Measurements from ENCODE around the gene WDR75.

- TF ChIP-seq ATF1 (CRISPR knock-in tag; IDR thresholded peaks at IDR 0.05) (no peak), ATF1 (tag; IDR thresholded peaks at IDR 0.05) (no peak), KAT2B (IDR thresholded peaks at IDR 0.05; ENCODE audit: low read depth, low read length) (no peak), ZNF175 (CRISPR knock-in tag; IDR thresholded peaks at IDR 0.05; ENCODE audit: low read depth) (no peak), TCF3 (CRISPR knock-in tag; IDR thresholded peaks at IDR 0.05) (no peak), MAZ (CRISPR knock-in tag; conservative IDR thresholded peaks at IDR 0.05 in 1 of 2, IDR thresholded peaks at IDR 0.05 in 1 of 2) (no peak), CTCF (IDR thresholded peaks at IDR 0.05 in 2 of 3, conservative IDR thresholded peaks at IDR 0.05 in 1 of 3; ENCODE audit: insufficient read depth in 2 of 3, low read depth in 1 of 3, low read length in 3 of 3) (no peak), RAD21 (CRISPR knock-in tag; conservative IDR thresholded peaks at IDR 0.05 in 1 of 2, IDR thresholded peaks at IDR 0.05 in 1 of 2) (no peak)
These were observed 32.1 kb upstream of the WDR75 start for GRCh38 chr2:189409131-189409530.
